ENCODE data around the gene SALL3. TPM values are rescaled to one million over a fixed set of nuclear protein-coding genes. Genes with fewer than 3 reads are reported as not detected.

Gene SALL3
- polyA plus RNA-seq (2013), result 1.4 and 1.6 TPM in 2 replicates

- Histone ChIP-seq H2AK5ac (ENCODE audit: low read length) (no peak within 1 kb of the TSS), H4K12ac (ENCODE audit: low read depth, low read length) (no peak within 1 kb of the TSS), H3K4ac (ENCODE audit: low read depth, low read length) (no peak within 1 kb of the TSS), H4K91ac (ENCODE audit: low read depth, low read length) (no peak within 1 kb of the TSS), H3K79me1 (ENCODE audit: low read length) (peaks cover 6% of the 10 kb centered on the region), H2BK120ac (ENCODE audit: insufficient read depth, low read length, poor library complexity) (no peak within 1 kb of the TSS), H3K4me3 (ENCODE audit: low read depth, low read length) (peak within 1 kb of the TSS; percentile 69), H3K23ac (ENCODE audit: low read length) (no peak within 1 kb of the TSS), H3K18ac (ENCODE audit: low read length) (no peak within 1 kb of the TSS), H2AFZ (ENCODE audit: insufficient read depth, low read length, poor library complexity) (no peak within 1 kb of the TSS), H3K4me2 (ENCODE audit: low read length) (peak within 1 kb of the TSS; percentile 87), H2BK12ac (ENCODE audit: low read length) (no peak within 1 kb of the TSS), H3K79me2 (ENCODE audit: control insufficient read depth, insufficient read depth, low read length, poor library complexity) (no peaks in the 10 kb centered on the region), H4K8ac (ENCODE audit: low read depth, low read length) (peak within 1 kb of the TSS; percentile 22), H2BK5ac (ENCODE audit: low read depth, low read length, poor library complexity) (no peak within 1 kb of the TSS), H3K4me1 (ENCODE audit: control insufficient read depth in 1 of 2, insufficient read depth in 2 of 2, low read length in 2 of 2) (peaks cover 0 to 20% of the 10 kb centered on the region in 2 experiments), H3K36me3 (ENCODE audit: control insufficient read depth in 1 of 2, insufficient read depth in 2 of 2, low read length in 2 of 2) (no peaks in the 10 kb centered on the region), H3K9ac (ENCODE audit: low read length) (peak within 1 kb of the TSS; percentile 8), H3K9me3 (ENCODE audit: insufficient read depth, low read depth, low read length) (no peaks in the 10 kb centered on the region), H3K27me3 (ENCODE audit: insufficient read depth, low read length) (peaks cover 54% of the 10 kb centered on the region), H3K14ac (ENCODE audit: low read length) (no peak within 1 kb of the TSS), H3K27ac (ENCODE audit: low read depth, low read length) (no peak within 1 kb of the TSS)
- WGBS (ENCODE audit: extremely low coverage, insufficient coverage, insufficient read length), result no CpG with 5 or more reads among the region's 102 CpGs
- DNase-seq, result no peak
Observed at GRCh38 chr18:78979730-78980278, at the start of gene SALL3. TSS of gene SALL3 (plus strand) at chr18:78979818. CDS start at chr18:78980275, 457 bp downstream.

GRCh38 chr18:78932281-78932680 is 47.3 kb upstream of the SALL3 start:
- no peak overlapping the region for H4K12ac ChIP-seq (ENCODE audit: low read depth, low read length)
- H3K4me2 ChIP-seq (ENCODE audit: low read length), result no peak overlapping the region
- H2AK5ac ChIP-seq (ENCODE audit: low read length), result no peak overlapping the region
- no peak overlapping the region for H3K4ac ChIP-seq (ENCODE audit: low read depth, low read length)
- H3K27ac ChIP-seq (ENCODE audit: low read depth, low read length), result no peak overlapping the region
- no peaks in the 10 kb centered on the region for H3K9me3 ChIP-seq (ENCODE audit: insufficient read depth, low read depth, low read length)
- H3K23ac ChIP-seq (ENCODE audit: low read length), result no peak overlapping the region
- no peak overlapping the region for H2BK5ac ChIP-seq (ENCODE audit: low read depth, low read length, poor library complexity)
- H2BK12ac ChIP-seq (ENCODE audit: low read length), result no peak overlapping the region
- no peak overlapping the region for H3K14ac ChIP-seq (ENCODE audit: low read length)
- no peaks in the 10 kb centered on the region for H3K36me3 ChIP-seq (ENCODE audit: control insufficient read depth in 1 of 2, insufficient read depth in 2 of 2, low read length in 2 of 2)
- DNase-seq, result no peak
- H3K79me1 ChIP-seq (ENCODE audit: low read length), result no peaks in the 10 kb centered on the region
- no peak overlapping the region for H3K9ac ChIP-seq (ENCODE audit: low read length)
- WGBS (ENCODE audit: extremely low coverage, insufficient coverage, insufficient read length), result no CpG with 5 or more reads among the region's 14 CpGs
- no peak overlapping the region for H3K4me3 ChIP-seq (ENCODE audit: low read depth, low read length)
- H3K18ac ChIP-seq (ENCODE audit: low read length), result no peak overlapping the region
- H4K8ac ChIP-seq (ENCODE audit: low read depth, low read length), result no peak overlapping the region
- no peaks in the 10 kb centered on the region for H3K27me3 ChIP-seq (ENCODE audit: insufficient read depth, low read length)
- H2AFZ ChIP-seq (ENCODE audit: insufficient read depth, low read length, poor library complexity), result no peak overlapping the region
- no peaks in the 10 kb centered on the region for H3K79me2 ChIP-seq (ENCODE audit: control insufficient read depth, insufficient read depth, low read length, poor library complexity)
- H4K91ac ChIP-seq (ENCODE audit: low read depth, low read length), result no peak overlapping the region
- no peaks in the 10 kb centered on the region for H3K4me1 ChIP-seq (ENCODE audit: control insufficient read depth in 1 of 2, insufficient read depth in 2 of 2, low read length in 2 of 2)
- H2BK120ac ChIP-seq (ENCODE audit: insufficient read depth, low read length, poor library complexity), result no peak overlapping the region

- H3K79me2 ChIP-seq (ENCODE audit: control insufficient read depth, insufficient read depth, low read length, poor library complexity), result no peaks in the 10 kb centered on the region
- H3K27me3 ChIP-seq (ENCODE audit: insufficient read depth, low read length), result no peaks in the 10 kb centered on the region
- no peaks in the 10 kb centered on the region for H3K4me1 ChIP-seq (ENCODE audit: control insufficient read depth in 1 of 2, insufficient read depth in 2 of 2, low read length in 2 of 2)
- H3K36me3 ChIP-seq (ENCODE audit: control insufficient read depth in 1 of 2, insufficient read depth in 2 of 2, low read length in 2 of 2), result no peaks in the 10 kb centered on the region
- no peak overlapping the region for H3K9ac ChIP-seq (ENCODE audit: low read length)
- H3K79me1 ChIP-seq (ENCODE audit: low read length), result no peaks in the 10 kb centered on the region
- no peak overlapping the region for H2BK12ac ChIP-seq (ENCODE audit: low read length)
- H2AK5ac ChIP-seq (ENCODE audit: low read length), result no peak overlapping the region
- no peak overlapping the region for H3K23ac ChIP-seq (ENCODE audit: low read length)
- no peak overlapping the region for H3K18ac ChIP-seq (ENCODE audit: low read length)
- H3K4me2 ChIP-seq (ENCODE audit: low read length), result no peak overlapping the region
- H4K12ac ChIP-seq (ENCODE audit: low read depth, low read length), result no peak overlapping the region
- H2AFZ ChIP-seq (ENCODE audit: insufficient read depth, low read length, poor library complexity), result no peak overlapping the region
- H3K27ac ChIP-seq (ENCODE audit: low read depth, low read length), result no peak overlapping the region
- H4K8ac ChIP-seq (ENCODE audit: low read depth, low read length), result no peak overlapping the region
- no CpG with 5 or more reads among the region's 22 CpGs for WGBS (ENCODE audit: extremely low coverage, insufficient coverage, insufficient read length)
- H4K91ac ChIP-seq (ENCODE audit: low read depth, low read length), result no peak overlapping the region
- no peak overlapping the region for H3K4me3 ChIP-seq (ENCODE audit: low read depth, low read length)
- H3K4ac ChIP-seq (ENCODE audit: low read depth, low read length), result no peak overlapping the region
- no peaks in the 10 kb centered on the region for H3K9me3 ChIP-seq (ENCODE audit: insufficient read depth, low read depth, low read length)
- no peak for DNase-seq
- H3K14ac ChIP-seq (ENCODE audit: low read length), result no peak overlapping the region
- H2BK120ac ChIP-seq (ENCODE audit: insufficient read depth, low read length, poor library complexity), result no peak overlapping the region
- no peak overlapping the region for H2BK5ac ChIP-seq (ENCODE audit: low read depth, low read length, poor library complexity)
Observed at GRCh38 chr18:78934003-78934402, 45.6 kb upstream of the SALL3 start.

GRCh38 chr18:78934551-78935225 is 44.9 kb upstream of the SALL3 start:
- Histone ChIP-seq H3K27ac (ENCODE audit: low read depth, low read length) (no peak overlapping the region), H2BK5ac (ENCODE audit: low read depth, low read length, poor library complexity) (no peak overlapping the region), H3K4me3 (ENCODE audit: low read depth, low read length) (no peak overlapping the region), H2AK5ac (ENCODE audit: low read length) (no peak overlapping the region), H2BK120ac (ENCODE audit: insufficient read depth, low read length, poor library complexity) (no peak overlapping the region), H3K9ac (ENCODE audit: low read length) (no peak overlapping the region), H2AFZ (ENCODE audit: insufficient read depth, low read length, poor library complexity) (no peak overlapping the region), H3K4me1 (ENCODE audit: control insufficient read depth in 1 of 2, insufficient read depth in 2 of 2, low read length in 2 of 2) (no peaks in the 10 kb centered on the region), H3K27me3 (ENCODE audit: insufficient read depth, low read length) (no peaks in the 10 kb centered on the region), H3K4me2 (ENCODE audit: low read length) (no peak overlapping the region), H4K8ac (ENCODE audit: low read depth, low read length) (no peak overlapping the region), H3K14ac (ENCODE audit: low read length) (no peak overlapping the region), H3K79me1 (ENCODE audit: low read length) (no peaks in the 10 kb centered on the region), H3K36me3 (ENCODE audit: control insufficient read depth in 1 of 2, insufficient read depth in 2 of 2, low read length in 2 of 2) (no peaks in the 10 kb centered on the region), H3K18ac (ENCODE audit: low read length) (no peak overlapping the region), H4K12ac (ENCODE audit: low read depth, low read length) (no peak overlapping the region), H3K79me2 (ENCODE audit: control insufficient read depth, insufficient read depth, low read length, poor library complexity) (no peaks in the 10 kb centered on the region), H3K9me3 (ENCODE audit: insufficient read depth, low read depth, low read length) (no peaks in the 10 kb centered on the region), H3K4ac (ENCODE audit: low read depth, low read length) (no peak overlapping the region), H2BK12ac (ENCODE audit: low read length) (no peak overlapping the region), H4K91ac (ENCODE audit: low read depth, low read length) (no peak overlapping the region), H3K23ac (ENCODE audit: low read length) (no peak overlapping the region)
- DNase-seq, result no peak
- WGBS (ENCODE audit: extremely low coverage, insufficient coverage, insufficient read length), result no CpG with 5 or more reads among the region's 20 CpGs

All from trophoblast cell (in vitro differentiated cells and primary cell).